NB4 (cell line): ENCODE measurements around the gene RNF133.

Source experiments
- MAX ChIP-seq: IDR thresholded peaks from 2 replicates; pipeline ENCODE4 v1.6.1; 2011; ENCODE audit warnings: low read depth, low read length
- MYC ChIP-seq: IDR thresholded peaks from 2 replicates; pipeline ENCODE4 v1.6.1; 2011; ENCODE audit warnings: low read depth, low read length
- POLR2A ChIP-seq: IDR thresholded peaks from 2 replicates; pipeline ENCODE4 v1.6.1; 2011; ENCODE audit warnings: mild to moderate bottlenecking; ENCODE audit not compliant: insufficient read length; ENCODE audit errors: extremely low read depth
- TF ChIP-seq, protein P1 (sequence below): IDR thresholded peaks from one replicate; pipeline ENCODE4 v1.5.1; 2012; ENCODE audit warnings: low read depth, low read length

- TF ChIP-seq MAX, result no peak
- TF ChIP-seq, protein P1, sequence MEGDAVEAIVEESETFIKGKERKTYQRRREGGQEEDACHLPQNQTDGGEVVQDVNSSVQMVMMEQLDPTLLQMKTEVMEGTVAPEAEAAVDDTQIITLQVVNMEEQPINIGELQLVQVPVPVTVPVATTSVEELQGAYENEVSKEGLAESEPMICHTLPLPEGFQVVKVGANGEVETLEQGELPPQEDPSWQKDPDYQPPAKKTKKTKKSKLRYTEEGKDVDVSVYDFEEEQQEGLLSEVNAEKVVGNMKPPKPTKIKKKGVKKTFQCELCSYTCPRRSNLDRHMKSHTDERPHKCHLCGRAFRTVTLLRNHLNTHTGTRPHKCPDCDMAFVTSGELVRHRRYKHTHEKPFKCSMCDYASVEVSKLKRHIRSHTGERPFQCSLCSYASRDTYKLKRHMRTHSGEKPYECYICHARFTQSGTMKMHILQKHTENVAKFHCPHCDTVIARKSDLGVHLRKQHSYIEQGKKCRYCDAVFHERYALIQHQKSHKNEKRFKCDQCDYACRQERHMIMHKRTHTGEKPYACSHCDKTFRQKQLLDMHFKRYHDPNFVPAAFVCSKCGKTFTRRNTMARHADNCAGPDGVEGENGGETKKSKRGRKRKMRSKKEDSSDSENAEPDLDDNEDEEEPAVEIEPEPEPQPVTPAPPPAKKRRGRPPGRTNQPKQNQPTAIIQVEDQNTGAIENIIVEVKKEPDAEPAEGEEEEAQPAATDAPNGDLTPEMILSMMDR, result no peak
- TF ChIP-seq POLR2A, result no peak
- TF ChIP-seq MYC, result no peak
These were observed 21.8 kb downstream of the RNF133 start for GRCh38 chr7:122677149-122677548.
